Keratinocyte (primary cell): Measurements from ENCODE around the gene FITM2. TPM values are rescaled to one million over a fixed set of nuclear protein-coding genes. Genes with fewer than 3 reads are reported as not detected.

ENCODE experiments used
- DNase-seq: peaks from one replicate; pipeline ENCODE4 v3.0.0-alpha.2; 2011; ENCODE audit warnings: low read depth, missing footprints, low spot score
- FAIRE-seq: peaks from 2 replicates; lab custom pipeline; 2011; peaks lifted over from hg19 to GRCh38; lab: Jason Lieb, UNC
- H2AFZ ChIP-seq: 2 replicates; pipeline ENCODE4 v1.6.0; 2012; ENCODE audit warnings: low read length, control low read depth, inconsistent platforms; ENCODE audit not compliant: control insufficient read depth
- H3K27ac ChIP-seq: 2 replicates; pipeline ENCODE4 v1.5.1; 2011; ENCODE audit warnings: low read length; ENCODE audit not compliant: control insufficient read depth, insufficient read depth
- H3K27me3 ChIP-seq: 3 replicates; pipeline ENCODE4 v1.6.0; 2011; ENCODE audit warnings: low read length; ENCODE audit not compliant: control insufficient read depth, insufficient read depth; ENCODE audit errors: extremely low read depth
- H3K36me3 ChIP-seq, 2 experiments: 2 replicates in 1 of 2; 3 replicates in 1 of 2; pipeline ENCODE4 v1.5.1; 2011; ENCODE audit warnings: low read length in 2 of 2, mild to moderate bottlenecking in 1 of 2; ENCODE audit not compliant: control insufficient read depth in 2 of 2, insufficient read depth in 2 of 2; ENCODE audit errors: extremely low read depth in 1 of 2
- H3K4me1 ChIP-seq: 3 replicates; pipeline ENCODE4 v1.5.1; 2011; ENCODE audit warnings: low read length; ENCODE audit not compliant: control insufficient read depth, insufficient read depth; ENCODE audit errors: extremely low read depth
- H3K4me2 ChIP-seq: 3 replicates; pipeline ENCODE4 v1.6.0; 2011; ENCODE audit warnings: low read depth, low read length; ENCODE audit not compliant: control insufficient read depth, insufficient read depth; ENCODE audit errors: extremely low read depth
- H3K4me3 ChIP-seq, 3 experiments: fragments of 200-600 bp in 1 of 3; sonication (generic) in 1 of 3; 2 replicates in 2 of 3; 3 replicates in 1 of 3; pipeline ENCODE4 v1.5.1; 2011 to 2016; ENCODE audit warnings: low read length in 3 of 3, mild to moderate bottlenecking in 3 of 3, control low read depth in 2 of 3, inconsistent platforms in 1 of 3, low read depth in 1 of 3, mixed read lengths in 1 of 3, mixed run types in 1 of 3, moderate library complexity in 1 of 3; ENCODE audit not compliant: control insufficient read depth in 2 of 3, insufficient read depth in 2 of 3; ENCODE audit errors: extremely low read depth in 1 of 3
- H3K79me2 ChIP-seq: 2 replicates; pipeline ENCODE4 v1.6.0; 2012; ENCODE audit warnings: low read length; ENCODE audit not compliant: control insufficient read depth, insufficient read depth
- H3K9ac ChIP-seq: 3 replicates; pipeline ENCODE4 v1.6.0; 2011; ENCODE audit warnings: low read length; ENCODE audit not compliant: control insufficient read depth, insufficient read depth; ENCODE audit errors: extremely low read depth
- H3K9me1 ChIP-seq: 3 replicates; pipeline ENCODE4 v1.6.0; 2011; ENCODE audit warnings: low read length; ENCODE audit not compliant: control insufficient read depth, insufficient read depth; ENCODE audit errors: extremely low read depth
- H3K9me3 ChIP-seq: 2 replicates; pipeline ENCODE4 v1.5.1; 2012; ENCODE audit warnings: low read depth, low read length; ENCODE audit not compliant: control insufficient read depth
- H4K20me1 ChIP-seq: 3 replicates; pipeline ENCODE4 v1.6.0; 2011; ENCODE audit warnings: low read length; ENCODE audit not compliant: control insufficient read depth, insufficient read depth; ENCODE audit errors: extremely low read depth
- CTCF ChIP-seq, 3 experiments: IDR thresholded peaks in 1 of 3; conservative IDR thresholded peaks in 1 of 3; optimal IDR thresholded peaks in 1 of 3; 2 replicates in 2 of 3; 3 replicates in 1 of 3; pipeline versions ENCODE3 to v1.5.1; 2011; ENCODE audit warnings: low read length in 3 of 3, mild to moderate bottlenecking in 3 of 3, moderate library complexity in 2 of 3, control low read depth in 1 of 3, inconsistent platforms in 1 of 3; ENCODE audit not compliant: insufficient read depth in 2 of 3; ENCODE audit errors: extremely low read depth in 1 of 3
- EZH2 ChIP-seq: IDR thresholded peaks from one replicate; pipeline ENCODE4 v1.6.1; 2012; ENCODE audit warnings: inconsistent platforms, mild to moderate bottlenecking, low read length, moderate library complexity
- dilution Hi-C: fragments of 300-500 bp; cut with MboI; formaldehyde crosslinking; loops from one replicate; pipeline ENCODE4 v1.7.0; 2020; ENCODE audit warnings: low sequenced_read_pairs; ENCODE audit not compliant: extremely low pct_ligation_motif_present
- polyA plus RNA-seq, 5 experiments: library from polyadenylated mRNA; depleted of rRNA in 3 of 5; stranded (reverse) in 3 of 5; stranded (forward) in 1 of 5; unstranded in 1 of 5; fragments of >200 nt; gene quantifications; 1 replicate in 1 of 5; 2 replicates in 3 of 5; 3 replicates in 1 of 5; pipeline versions ENCODE4 v1.2.1 to v1.2.3, GENCODE V29; 2011 to 2012; ENCODE audit warnings: missing spikeins in 2 of 5, low read depth in 1 of 5, low replicate concordance in 1 of 5

The FITM2 gene
- polyA plus RNA-seq, 1 donor (not counting 4 experiments of a cell fraction or from before 2014, with no cell fraction given), result 2.9 TPM

GRCh38 chr20:44258226-44258890, 52.6 kb downstream of the FITM2 start:
- DNase-seq (no peak), FAIRE-seq (no peak)
- Histone ChIP-seq H3K9me3 (no peaks in the 10 kb centered on the region), H3K27ac (no peak overlapping the region), H4K20me1 (no peaks in the 10 kb centered on the region), H3K9ac (no peak overlapping the region), H3K4me1 (no peaks in the 10 kb centered on the region), H3K4me2 (no peak overlapping the region), H3K36me3 (no peaks in the 10 kb centered on the region), H3K79me2 (no peaks in the 10 kb centered on the region), H2AFZ (no peak overlapping the region), H3K27me3 (no peaks in the 10 kb centered on the region), H3K4me3 (no peak overlapping the region), H3K9me1 (no peaks in the 10 kb centered on the region)
- dilution Hi-C loops, result no loop called here
- no peak for TF ChIP-seq EZH2
- TF ChIP-seq CTCF (optimal IDR thresholded peaks at IDR 0.05 in 1 of 3, IDR thresholded peaks at IDR 0.05 in 1 of 3, conservative IDR thresholded peaks at IDR 0.05 in 1 of 3; ENCODE audit: extremely low read depth in 1 of 3, insufficient read depth in 2 of 3, low read length in 3 of 3), result no peak

GRCh38 chr20:44256961-44257360, 54.0 kb downstream of the FITM2 start:
- H3K36me3 ChIP-seq, result no peaks in the 10 kb centered on the region
- TF ChIP-seq CTCF (optimal IDR thresholded peaks at IDR 0.05 in 1 of 3, IDR thresholded peaks at IDR 0.05 in 1 of 3, conservative IDR thresholded peaks at IDR 0.05 in 1 of 3; ENCODE audit: extremely low read depth in 1 of 3, insufficient read depth in 2 of 3, low read length in 3 of 3) (no peak), EZH2 (no peak)
- H3K4me2 ChIP-seq, result no peak overlapping the region
- H3K4me3 ChIP-seq, result no peak overlapping the region
- H3K9me3 ChIP-seq, result no peaks in the 10 kb centered on the region
- H3K27ac ChIP-seq, result no peak overlapping the region
- no peak overlapping the region for H3K9ac ChIP-seq
- FAIRE-seq, result no peak
- no peak overlapping the region for H2AFZ ChIP-seq
- no peak for DNase-seq
- dilution Hi-C loops, result no loop called here
- H3K79me2 ChIP-seq, result no peaks in the 10 kb centered on the region
- H3K27me3 ChIP-seq, result no peaks in the 10 kb centered on the region
- no peaks in the 10 kb centered on the region for H3K4me1 ChIP-seq
- H4K20me1 ChIP-seq, result no peaks in the 10 kb centered on the region
- no peaks in the 10 kb centered on the region for H3K9me1 ChIP-seq
